Stimulated activated naive B cell treated with anti-CD40 and anti-IgM and Interleukin-4, amounts not matched to agents 10 μg/mL and 1 μg/mL and 100 μg/mL, for 72 hours (primary cell): ENCODE data around the gene TAGAP.
A peak's percentile ranks its signal among the peaks of the same experiment; 100 is the strongest.

Experiments used
- ATAC-seq, 2 donors: fragments of 150-1000 bp; cut with Tn5 transposase; replicated peaks; 2 replicates each; pipeline ENCODE4 v1.10.0; 2021; ENCODE audit warnings: moderate library complexity in 1 of 2
- DNase-seq: peaks from one replicate; pipeline ENCODE4 v3.0.0; 2021
- H3K27ac Mint-ChIP-seq: one replicate; pipeline ENCODE4 v1.8.0; 2022; ENCODE audit warnings: mild to moderate bottlenecking, mixed read lengths
- H3K27me3 Mint-ChIP-seq, 2 donors: one replicate each; pipeline ENCODE4 v1.8.0; 2022; ENCODE audit warnings: mixed read lengths in 2 of 2
- H3K36me3 Mint-ChIP-seq, 2 donors: one replicate each; pipeline ENCODE4 v1.8.0; 2022; ENCODE audit warnings: mixed read lengths in 2 of 2, mild to moderate bottlenecking in 1 of 2
- H3K4me1 Mint-ChIP-seq, 2 donors: one replicate each; pipeline ENCODE4 v1.8.0; 2022; ENCODE audit warnings: mixed read lengths in 2 of 2, mild to moderate bottlenecking in 1 of 2
- H3K4me3 Mint-ChIP-seq, 2 donors: one replicate each; pipeline ENCODE4 v1.8.0; 2022; ENCODE audit warnings: mild to moderate bottlenecking in 2 of 2, mixed read lengths in 2 of 2, moderate library complexity in 1 of 2
- H3K9me3 Mint-ChIP-seq, 2 donors: one replicate each; pipeline ENCODE4 v1.8.0; 2022; ENCODE audit warnings: mixed read lengths in 2 of 2, mild to moderate bottlenecking in 1 of 2

Gene TAGAP

GRCh38 chr6:159044899-159045727, at the start of gene TAGAP:
TAGAP (minus strand) TSS chr6:159044991; CDS start chr6:159044146, 845 bp downstream.
- H3K9me3 Mint-ChIP-seq = no peaks in the 10 kb centered on the region
- no peaks in the 10 kb centered on the region for H3K27me3 Mint-ChIP-seq
- H3K36me3 Mint-ChIP-seq = peaks cover 28 to 34% of the 10 kb centered on the region in 2 donors
- peaks cover 35 to 56% of the 10 kb centered on the region in 2 donors for H3K4me1 Mint-ChIP-seq
- H3K4me3 Mint-ChIP-seq = peak within 1 kb of the TSS; percentile 92 to 93
- peak within 1 kb of the TSS; percentile 96 for H3K27ac Mint-ChIP-seq
- ATAC-seq = peak; percentile 93 to 95
- DNase-seq = peak; percentile 82

- H3K4me1 Mint-ChIP-seq = peaks cover 54 to 75% of the 10 kb centered on the region in 2 donors
- no peaks in the 10 kb centered on the region for H3K9me3 Mint-ChIP-seq
- DNase-seq (no peak), ATAC-seq (no peak)
- peak overlapping the region; percentile 98 for H3K27ac Mint-ChIP-seq
- peak overlapping the region; percentile 73 to 81 for H3K4me3 Mint-ChIP-seq
- H3K27me3 Mint-ChIP-seq = no peaks in the 10 kb centered on the region
- peaks cover 0 to 4% of the 10 kb centered on the region in 2 donors for H3K36me3 Mint-ChIP-seq
Measured at GRCh38 chr6:159093609-159094443, 49.0 kb upstream of the TAGAP start.

GRCh38 chr6:159092631-159093030, 47.8 kb upstream of the TAGAP start:
- DNase-seq (no peak), ATAC-seq (no peak)
- no peaks in the 10 kb centered on the region for H3K27me3 Mint-ChIP-seq
- peaks cover 47 to 64% of the 10 kb centered on the region in 2 donors for H3K4me1 Mint-ChIP-seq
- H3K9me3 Mint-ChIP-seq = no peaks in the 10 kb centered on the region
- no peak overlapping the region for H3K4me3 Mint-ChIP-seq
- H3K36me3 Mint-ChIP-seq = peaks cover 0 to 4% of the 10 kb centered on the region in 2 donors
- no peak overlapping the region for H3K27ac Mint-ChIP-seq

- no peak for DNase-seq
Measured at GRCh38 chr6:159090530-159091480, 46.0 kb upstream of the TAGAP start.

GRCh38 chr6:159089909-159090308, 45.1 kb upstream of the TAGAP start:
- DNase-seq (no peak), ATAC-seq (no peak)
- H3K36me3 Mint-ChIP-seq = peaks cover 0 to 4% of the 10 kb centered on the region in 2 donors
- H3K27ac Mint-ChIP-seq = no peak overlapping the region
- H3K27me3 Mint-ChIP-seq = no peaks in the 10 kb centered on the region
- H3K9me3 Mint-ChIP-seq = no peaks in the 10 kb centered on the region
- H3K4me3 Mint-ChIP-seq = no peak overlapping the region
- peaks cover 30 to 58% of the 10 kb centered on the region in 2 donors for H3K4me1 Mint-ChIP-seq

More at GRCh38 chr6:159090530-159091480, 46.0 kb upstream of the TAGAP start:
- no peak for ATAC-seq
- Mint-ChIP-seq H3K36me3 (peaks cover 0 to 4% of the 10 kb centered on the region in 2 donors), H3K27me3 (no peaks in the 10 kb centered on the region), H3K9me3 (no peaks in the 10 kb centered on the region), H3K4me1 (peaks cover 38 to 61% of the 10 kb centered on the region in 2 donors), H3K4me3 (no peak overlapping the region), H3K27ac (no peak overlapping the region)

GRCh38 chr6:159089443-159089842, 44.7 kb upstream of the TAGAP start:
- ATAC-seq (no peak), DNase-seq (no peak)
- H3K4me1 Mint-ChIP-seq = peaks cover 26 to 53% of the 10 kb centered on the region in 2 donors
- no peak overlapping the region for H3K27ac Mint-ChIP-seq
- peaks cover 0 to 4% of the 10 kb centered on the region in 2 donors for H3K36me3 Mint-ChIP-seq
- H3K4me3 Mint-ChIP-seq = no peak overlapping the region
- H3K9me3 Mint-ChIP-seq = no peaks in the 10 kb centered on the region
- no peaks in the 10 kb centered on the region for H3K27me3 Mint-ChIP-seq

- H3K4me3 Mint-ChIP-seq = no peak overlapping the region
- peaks cover 20 to 48% of the 10 kb centered on the region in 2 donors for H3K4me1 Mint-ChIP-seq
- no peaks in the 10 kb centered on the region for H3K27me3 Mint-ChIP-seq
- H3K36me3 Mint-ChIP-seq = no peaks in the 10 kb centered on the region
- no peak for DNase-seq
- ATAC-seq = no peak
- H3K9me3 Mint-ChIP-seq = no peaks in the 10 kb centered on the region
- no peak overlapping the region for H3K27ac Mint-ChIP-seq
Measured at GRCh38 chr6:159086033-159086618, 41.3 kb upstream of the TAGAP start.

- Mint-ChIP-seq H3K27me3 (no peaks in the 10 kb centered on the region), H3K36me3 (no peaks in the 10 kb centered on the region), H3K27ac (no peak overlapping the region), H3K9me3 (no peaks in the 10 kb centered on the region), H3K4me1 (peaks cover 18 to 49% of the 10 kb centered on the region in 2 donors), H3K4me3 (no peak overlapping the region)
- no peak for ATAC-seq
- DNase-seq = no peak
Measured at GRCh38 chr6:159085396-159085895, 40.7 kb upstream of the TAGAP start.

GRCh38 chr6:159084493-159085091, 39.8 kb upstream of the TAGAP start:
- H3K4me1 Mint-ChIP-seq = peaks cover 22 to 55% of the 10 kb centered on the region in 2 donors
- H3K27ac Mint-ChIP-seq = no peak overlapping the region
- no peak for DNase-seq

GRCh38 chr6:159083146-159083545, 38.4 kb upstream of the TAGAP start:
- ATAC-seq = no peak
- Mint-ChIP-seq H3K27ac (no peak overlapping the region), H3K27me3 (no peaks in the 10 kb centered on the region), H3K4me3 (no peak overlapping the region), H3K9me3 (no peaks in the 10 kb centered on the region), H3K36me3 (no peaks in the 10 kb centered on the region), H3K4me1 (peaks cover 35 to 66% of the 10 kb centered on the region in 2 donors)
- DNase-seq = no peak

More at GRCh38 chr6:159084493-159085091, 39.8 kb upstream of the TAGAP start:
- no peak for ATAC-seq
- no peaks in the 10 kb centered on the region for H3K9me3 Mint-ChIP-seq
- no peaks in the 10 kb centered on the region for H3K36me3 Mint-ChIP-seq
- no peaks in the 10 kb centered on the region for H3K27me3 Mint-ChIP-seq
- no peak overlapping the region for H3K4me3 Mint-ChIP-seq

- ATAC-seq (peak; percentile 36 to 39), DNase-seq (no peak)
- Mint-ChIP-seq H3K36me3 (no peaks in the 10 kb centered on the region), H3K4me1 (peaks cover 35 to 67% of the 10 kb centered on the region in 2 donors), H3K4me3 (peak overlapping the region in 1 of 2 donors; percentile 43), H3K9me3 (no peaks in the 10 kb centered on the region), H3K27me3 (no peaks in the 10 kb centered on the region), H3K27ac (peak overlapping the region; percentile 94)
Measured at GRCh38 chr6:159082039-159082815, 37.4 kb upstream of the TAGAP start.

- Mint-ChIP-seq H3K4me1 (peaks cover 44 to 70% of the 10 kb centered on the region in 2 donors), H3K4me3 (peak overlapping the region; percentile 65 to 69), H3K9me3 (no peaks in the 10 kb centered on the region), H3K36me3 (no peaks in the 10 kb centered on the region), H3K27me3 (no peaks in the 10 kb centered on the region), H3K27ac (peak overlapping the region; percentile 92)
- ATAC-seq (peak; percentile 81 to 84), DNase-seq (peak; percentile 72)
Measured at GRCh38 chr6:159080217-159080976, 35.6 kb upstream of the TAGAP start.
